Epithelial cell of proximal tubule (primary cell): ENCODE data around the gene MYO1F. TPM values are rescaled to one million over a fixed set of nuclear protein-coding genes. Genes with fewer than 3 reads are reported as not detected.

Experiments used
- DNase-seq: peaks from one replicate; pipeline ENCODE4 v3.0.0-alpha.2; 2011; ENCODE audit warnings: low read depth
- H3K4me3 ChIP-seq: 2 replicates; pipeline ENCODE4 v1.5.1; 2011; ENCODE audit warnings: low read depth, mild to moderate bottlenecking, low read length
- total RNA-seq: library from RNA; depleted of rRNA; stranded (reverse); fragments of >200 nt; gene quantifications from 2 replicates; pipeline ENCODE4 v1.2.3, GENCODE V29; 2015
- TF ChIP-seq, protein P1 (sequence below): conservative IDR thresholded peaks from 2 replicates; pipeline ENCODE4 v1.5.1; 2012; ENCODE audit warnings: low read depth, mild to moderate bottlenecking, low read length

The MYO1F gene
- total RNA-seq, 1 donor from 2014 or later: 0.06 TPM

DNA sequence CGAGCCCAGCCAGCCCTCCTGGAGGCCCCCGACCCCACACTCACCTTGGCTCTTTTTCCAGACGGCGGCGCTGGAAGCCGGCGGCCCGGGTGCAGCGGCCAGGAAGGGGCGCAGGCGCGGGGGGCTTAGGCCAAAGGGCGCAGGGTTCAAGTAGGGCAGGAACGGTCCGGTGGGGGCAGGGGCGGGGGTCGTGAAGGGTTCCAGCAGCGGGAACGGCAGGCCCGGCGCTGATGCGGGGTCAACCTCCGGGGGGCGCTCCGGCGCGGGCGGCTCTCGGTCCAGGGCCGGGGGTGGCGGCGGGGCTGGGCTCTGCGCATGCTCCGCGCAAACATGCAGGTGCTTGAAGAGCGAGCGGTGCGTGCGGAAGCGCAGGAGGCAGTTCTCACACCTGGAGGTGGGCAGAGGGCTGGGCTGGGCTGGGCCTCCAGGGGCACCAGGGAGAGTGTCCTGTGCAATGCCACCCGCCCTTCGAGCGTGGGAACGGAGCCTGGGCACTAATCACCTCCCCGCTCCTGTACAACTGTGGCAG is 65.6 kb downstream of the MYO1F start:
- TF ChIP-seq, protein P1, sequence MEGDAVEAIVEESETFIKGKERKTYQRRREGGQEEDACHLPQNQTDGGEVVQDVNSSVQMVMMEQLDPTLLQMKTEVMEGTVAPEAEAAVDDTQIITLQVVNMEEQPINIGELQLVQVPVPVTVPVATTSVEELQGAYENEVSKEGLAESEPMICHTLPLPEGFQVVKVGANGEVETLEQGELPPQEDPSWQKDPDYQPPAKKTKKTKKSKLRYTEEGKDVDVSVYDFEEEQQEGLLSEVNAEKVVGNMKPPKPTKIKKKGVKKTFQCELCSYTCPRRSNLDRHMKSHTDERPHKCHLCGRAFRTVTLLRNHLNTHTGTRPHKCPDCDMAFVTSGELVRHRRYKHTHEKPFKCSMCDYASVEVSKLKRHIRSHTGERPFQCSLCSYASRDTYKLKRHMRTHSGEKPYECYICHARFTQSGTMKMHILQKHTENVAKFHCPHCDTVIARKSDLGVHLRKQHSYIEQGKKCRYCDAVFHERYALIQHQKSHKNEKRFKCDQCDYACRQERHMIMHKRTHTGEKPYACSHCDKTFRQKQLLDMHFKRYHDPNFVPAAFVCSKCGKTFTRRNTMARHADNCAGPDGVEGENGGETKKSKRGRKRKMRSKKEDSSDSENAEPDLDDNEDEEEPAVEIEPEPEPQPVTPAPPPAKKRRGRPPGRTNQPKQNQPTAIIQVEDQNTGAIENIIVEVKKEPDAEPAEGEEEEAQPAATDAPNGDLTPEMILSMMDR: no peak
- no peak overlapping the region for H3K4me3 ChIP-seq
- DNase-seq: no peak

DNA sequence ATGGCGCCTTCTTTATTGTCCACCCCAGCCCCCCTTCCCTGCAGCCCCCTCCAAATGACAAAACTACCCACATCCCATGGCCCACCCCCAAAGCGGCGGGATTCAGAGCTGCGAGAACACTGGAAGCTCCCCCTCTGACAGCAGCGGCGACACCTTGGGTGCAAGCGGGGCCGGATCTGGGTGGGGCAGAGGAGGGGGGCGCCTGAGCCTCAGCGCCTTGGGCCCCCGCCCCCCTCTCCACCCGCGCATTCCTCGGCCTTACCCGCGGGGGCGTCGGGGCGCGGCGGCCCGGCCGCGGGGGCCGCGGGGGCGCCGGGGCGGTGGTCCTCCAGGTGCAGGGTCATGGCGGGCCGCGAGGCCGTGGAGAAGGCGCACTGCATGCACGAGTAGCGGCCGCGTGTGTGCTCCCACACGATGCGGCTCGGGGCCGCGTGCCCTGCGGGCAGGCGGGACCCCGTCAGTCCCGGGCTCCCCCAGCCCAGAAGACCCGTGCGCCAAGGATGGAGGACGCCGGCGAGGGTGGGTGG is 66.6 kb downstream of the MYO1F start:
- DNase-seq: no peak
- TF ChIP-seq, protein P1: no peak
- no peak overlapping the region for H3K4me3 ChIP-seq

DNA sequence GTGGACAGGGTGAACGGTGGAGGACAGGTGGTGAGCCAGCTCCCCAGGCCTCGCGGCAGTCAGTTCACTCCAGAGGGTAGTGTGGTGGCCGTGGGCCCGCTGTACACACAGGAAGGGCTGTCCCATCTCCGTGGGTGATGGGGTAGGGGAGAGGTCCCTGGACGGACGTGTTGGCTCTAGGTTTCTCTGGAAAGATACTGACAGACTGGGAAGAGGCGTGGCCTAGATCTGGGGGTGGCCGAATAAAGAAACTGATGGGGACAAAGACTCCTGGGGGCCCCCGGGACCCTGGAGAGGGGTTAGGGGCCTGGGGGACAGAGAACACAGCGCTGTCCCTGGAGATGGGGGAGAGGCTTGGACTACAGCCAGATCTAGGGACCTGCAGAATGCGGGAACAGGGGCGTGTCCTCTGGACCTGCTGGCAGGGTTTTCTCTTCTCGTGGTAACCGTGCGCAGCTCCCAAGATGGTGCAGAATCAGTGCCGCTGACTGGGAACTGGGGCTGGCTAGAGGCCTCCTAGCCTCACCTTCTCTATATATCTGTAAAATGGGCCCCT is 70.8 kb downstream of the MYO1F start:
- no peak for DNase-seq
- H3K4me3 ChIP-seq: peak overlapping the region; percentile 69
- TF ChIP-seq, protein P1: no peak

DNA sequence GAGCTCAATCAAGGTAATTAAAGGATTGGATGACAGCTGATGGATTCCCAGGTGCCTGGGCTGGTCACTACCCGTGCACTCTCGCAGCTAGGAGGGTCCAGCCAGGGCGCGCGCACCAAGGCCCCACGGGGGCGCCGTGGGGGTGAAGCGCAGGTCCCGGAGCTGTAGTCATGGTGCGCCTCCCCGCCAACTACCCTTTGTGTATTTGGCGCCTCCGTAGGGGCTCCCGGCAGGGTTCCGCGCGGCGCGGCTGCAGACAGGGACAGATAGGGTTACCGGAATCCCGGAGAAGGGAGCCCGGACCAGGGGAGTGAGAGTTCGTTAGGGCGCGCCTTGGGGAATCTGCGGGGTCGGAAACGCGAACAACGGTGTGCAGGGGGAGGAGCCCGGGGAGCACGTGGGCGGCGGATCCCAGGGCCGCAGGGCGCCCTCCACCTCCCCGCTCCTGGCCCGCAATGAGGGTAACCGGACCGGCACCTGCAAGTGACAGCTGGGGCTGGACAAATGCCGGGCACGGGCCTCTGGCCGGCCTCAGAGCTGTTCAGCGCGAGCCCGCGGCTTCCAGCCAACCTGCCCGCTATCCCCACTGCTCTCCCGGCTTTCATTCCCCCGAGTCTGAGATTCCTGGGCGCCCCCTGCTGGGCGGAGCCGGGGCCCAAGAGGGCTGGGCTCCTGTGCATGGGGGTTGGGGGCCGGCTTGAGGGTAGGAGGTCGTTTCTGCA is 71.4 kb downstream of the MYO1F start:
- DNase-seq: no peak
- TF ChIP-seq, protein P1: peak; percentile 90
- H3K4me3 ChIP-seq: peak overlapping the region; percentile 69

DNA sequence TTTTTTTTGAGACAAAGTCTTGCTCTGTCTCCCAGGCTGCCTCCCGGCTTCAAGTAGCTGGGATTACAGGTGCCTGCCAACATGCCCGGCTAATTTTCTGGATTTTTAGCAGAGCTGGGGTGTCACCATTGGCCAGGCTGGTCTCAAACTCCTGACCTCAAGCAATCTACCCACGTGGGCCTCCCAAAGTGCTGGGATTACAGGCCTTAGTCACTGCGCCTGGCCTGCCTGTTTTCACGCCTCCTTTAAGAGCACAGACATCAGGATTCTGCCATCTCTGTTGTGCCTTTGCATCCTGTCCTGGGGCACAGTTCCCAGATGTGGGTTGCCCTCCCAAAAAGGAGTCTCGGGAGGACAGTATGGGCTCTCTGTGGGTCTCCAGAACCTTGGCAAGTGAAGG is 72.3 kb downstream of the MYO1F start:
- TF ChIP-seq, protein P1: no peak
- no peak for DNase-seq
- no peak overlapping the region for H3K4me3 ChIP-seq

DNA sequence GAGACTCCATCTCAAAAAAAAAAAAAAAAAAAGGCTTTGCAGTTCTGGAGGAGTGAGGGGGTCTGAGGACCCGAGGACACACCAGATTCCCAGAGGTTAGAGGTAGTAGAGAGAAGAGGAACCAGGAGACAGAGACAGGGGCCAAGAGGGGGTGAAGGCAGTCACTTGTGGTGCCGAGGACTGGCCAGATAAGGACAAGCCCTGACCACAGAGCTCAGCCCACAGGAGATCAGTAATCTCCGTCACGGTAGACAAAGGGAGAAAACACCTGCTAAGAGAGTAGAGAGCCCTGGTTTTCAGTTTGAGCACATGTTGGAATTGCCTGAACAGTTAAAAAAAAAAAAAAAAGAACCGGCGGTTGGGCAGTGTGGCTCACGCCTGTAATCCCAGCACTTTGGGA is 73.1 kb downstream of the MYO1F start:
- no peak overlapping the region for H3K4me3 ChIP-seq
- DNase-seq: no peak
- TF ChIP-seq, protein P1: no peak

DNA sequence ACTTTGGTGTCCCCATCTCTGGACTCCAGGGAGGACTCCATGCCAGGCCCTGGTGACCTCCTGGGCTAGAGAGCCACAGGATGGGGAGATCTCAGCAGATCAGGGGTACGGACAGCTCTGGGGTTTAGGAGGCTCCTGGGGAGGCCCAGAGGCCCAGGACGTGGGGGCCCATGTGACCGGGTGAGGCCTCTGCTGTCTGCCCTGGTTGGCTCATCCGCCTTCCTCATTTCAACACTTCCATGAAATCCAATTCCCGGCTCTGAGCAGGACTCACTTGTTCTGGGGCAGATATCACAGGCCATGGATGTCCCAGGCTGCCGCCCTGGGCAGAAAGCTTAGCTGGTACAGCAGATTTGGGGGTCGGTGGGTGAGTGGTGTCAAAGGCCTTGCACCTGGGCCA is 73.7 kb downstream of the MYO1F start:
- TF ChIP-seq, protein P1: no peak
- DNase-seq: no peak
- H3K4me3 ChIP-seq: no peak overlapping the region
